Esophagus mucosa (tissue), 1 donor: ENCODE data around the gene ENTPD1. TPM values are rescaled to one million over a fixed set of nuclear protein-coding genes. Genes with fewer than 3 reads are reported as not detected.

Source experiments
- ATAC-seq: fragments of 200-7000 bp; cut with Tn5 transposase; one replicate; pipeline ENCODE4 v1.9.1; 2020
- total RNA-seq: library from RNA; stranded (reverse); gene quantifications from one replicate; pipeline ENCODE4 v1.2.4, GENCODE V29; 2023
- donor health status: DM: yes; HTN: yes; CAD: no.

The ENTPD1 gene
- total RNA-seq, 1 donor from 2014 or later = 9.2 TPM

- peak; percentile 76 for ATAC-seq
Observed at GRCh38 chr10:95832216-95833041, 76.5 kb downstream of the ENTPD1 start.

- no peak for ATAC-seq
Observed at GRCh38 chr10:95833042-95833610, 77.2 kb downstream of the ENTPD1 start.

GRCh38 chr10:95834406-95834805 is 78.4 kb downstream of the ENTPD1 start:
- ATAC-seq = no peak

- no peak for ATAC-seq
Observed at GRCh38 chr10:95835149-95835860, 79.3 kb downstream of the ENTPD1 start.

GRCh38 chr10:95835911-95836310 is 79.9 kb downstream of the ENTPD1 start:
- no peak for ATAC-seq

- ATAC-seq = no peak
Observed at GRCh38 chr10:95836610-95837355, 80.8 kb downstream of the ENTPD1 start.

- ATAC-seq = peak; percentile 12
Observed at GRCh38 chr10:95837356-95837776, 81.4 kb downstream of the ENTPD1 start.

- peak; percentile 61 for ATAC-seq
Observed at GRCh38 chr10:95837783-95838182, 81.8 kb downstream of the ENTPD1 start.

GRCh38 chr10:95840121-95840520 is 84.2 kb downstream of the ENTPD1 start:
- no peak for ATAC-seq

GRCh38 chr10:95840681-95841080 is 84.7 kb downstream of the ENTPD1 start:
- no peak for ATAC-seq

- peak; percentile 65 for ATAC-seq
Observed at GRCh38 chr10:95841661-95842498, 85.9 kb downstream of the ENTPD1 start.

- ATAC-seq = no peak
Observed at GRCh38 chr10:95845411-95845810, 89.4 kb downstream of the ENTPD1 start.

- no peak for ATAC-seq
Observed at GRCh38 chr10:95847007-95847406, 91.0 kb downstream of the ENTPD1 start.

- ATAC-seq = no peak
Observed at GRCh38 chr10:95848841-95849240, 92.9 kb downstream of the ENTPD1 start.

- ATAC-seq = no peak
Observed at GRCh38 chr10:95850791-95851190, 94.8 kb downstream of the ENTPD1 start.

- ATAC-seq = no peak
Observed at GRCh38 chr10:95860166-95860940, 104.4 kb downstream of the ENTPD1 start.

- ATAC-seq = no peak
Observed at GRCh38 chr10:95861386-95861785, 105.4 kb downstream of the ENTPD1 start.

- ATAC-seq = peak; percentile 83
Observed at GRCh38 chr10:95864906-95865813, 109.2 kb downstream of the ENTPD1 start.

- ATAC-seq = no peak
Observed at GRCh38 chr10:95865814-95866466, 110.0 kb downstream of the ENTPD1 start.
